Peyer's patch (tissue), 4 donors: ENCODE measurements around the gene RENBP.

Source experiments
- CTCF ChIP-seq, 6 experiments: fragments of 450-650 bp in 4 of 6; fragments of 200-600 bp in 2 of 6; sonication (generic) in 1 of 6; IDR thresholded peaks; one replicate each; pipeline ENCODE4 v1.5.1; 2017 to 2019; ENCODE audit warnings: antibody characterized with exemption in 6 of 6, mild to moderate bottlenecking in 3 of 6, moderate library complexity in 1 of 6
- POLR2A ChIP-seq, 2 donors: fragments of 450-650 bp; IDR thresholded peaks; one replicate each; pipeline ENCODE4 v1.5.1; 2017; ENCODE audit warnings: antibody characterized with exemption in 2 of 2, mild to moderate bottlenecking in 2 of 2, moderate library complexity in 2 of 2

GRCh38 chrX:153966841-153967535 is 22.5 kb upstream of the RENBP start:
- TF ChIP-seq CTCF (IDR thresholded peaks at IDR 0.05) (no peak), POLR2A (IDR thresholded peaks at IDR 0.05) (no peak)
